A204.1 (cell line): Measurements from ENCODE around the gene GPC6.
A peak's percentile ranks its signal among the peaks of the same experiment; 100 is the strongest.

Experiments used
- FAIRE-seq: peaks from 2 replicates; lab custom pipeline; 2012; peaks lifted over from hg19 to GRCh38; lab: Jason Lieb, UNC

Gene GPC6

DNA sequence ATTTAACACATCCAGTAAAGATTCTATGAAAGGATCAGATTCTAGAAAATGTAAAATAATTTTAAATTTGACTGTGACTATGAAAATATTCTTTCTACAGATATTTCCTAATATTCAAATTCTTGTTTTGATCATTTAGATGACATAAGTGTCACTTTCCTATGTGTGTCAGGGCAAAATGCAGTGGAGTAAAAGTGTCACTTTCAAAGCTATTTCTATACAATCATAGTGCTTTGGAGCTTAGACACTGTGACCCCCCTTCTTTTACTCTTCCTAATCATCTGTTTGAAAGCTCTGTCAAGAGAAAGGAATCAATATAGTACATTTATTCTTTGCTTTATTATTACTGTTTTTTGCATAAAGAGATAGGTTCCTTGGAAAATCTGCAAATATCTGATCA, 760.9 kb downstream of the GPC6 start:
- FAIRE-seq = peak; percentile 30

DNA sequence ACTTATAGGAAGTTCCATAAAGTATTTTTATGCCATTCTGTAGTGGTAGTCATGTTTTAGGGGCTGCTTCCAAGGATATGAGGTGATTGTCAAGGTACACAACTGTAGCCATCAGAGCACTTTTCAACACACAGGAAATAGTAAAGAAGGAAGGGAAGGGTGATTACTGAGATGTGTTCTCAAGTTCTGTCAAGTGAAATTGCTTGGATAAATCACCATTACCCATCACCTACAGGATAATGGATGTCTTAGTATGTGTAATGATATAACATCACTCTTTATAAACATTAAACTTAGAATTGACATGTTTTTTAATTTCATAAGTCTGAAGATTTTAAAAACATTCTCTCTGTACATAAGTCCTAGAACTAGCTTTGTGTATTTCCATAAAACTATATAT, 765.0 kb downstream of the GPC6 start:
- FAIRE-seq = no peak

DNA sequence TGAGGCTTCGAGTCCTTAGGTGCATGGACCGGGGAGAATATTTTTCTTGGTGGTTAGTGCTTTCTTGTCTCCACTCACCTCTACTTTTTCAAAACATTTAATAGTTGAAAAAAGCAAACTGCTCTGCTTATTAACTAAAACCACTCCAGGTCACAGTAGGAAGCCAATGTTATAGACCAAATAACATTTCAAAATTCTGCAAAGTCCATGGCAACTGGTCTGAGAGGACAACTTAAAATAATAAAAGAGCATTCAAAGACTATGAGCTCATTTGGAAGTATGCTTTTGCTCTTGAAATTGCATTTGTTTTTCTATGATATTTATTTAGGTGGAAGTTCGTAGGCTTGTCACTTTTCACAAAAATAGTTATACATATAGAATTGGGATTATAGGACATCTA, 769.9 kb downstream of the GPC6 start:
- no peak for FAIRE-seq

DNA sequence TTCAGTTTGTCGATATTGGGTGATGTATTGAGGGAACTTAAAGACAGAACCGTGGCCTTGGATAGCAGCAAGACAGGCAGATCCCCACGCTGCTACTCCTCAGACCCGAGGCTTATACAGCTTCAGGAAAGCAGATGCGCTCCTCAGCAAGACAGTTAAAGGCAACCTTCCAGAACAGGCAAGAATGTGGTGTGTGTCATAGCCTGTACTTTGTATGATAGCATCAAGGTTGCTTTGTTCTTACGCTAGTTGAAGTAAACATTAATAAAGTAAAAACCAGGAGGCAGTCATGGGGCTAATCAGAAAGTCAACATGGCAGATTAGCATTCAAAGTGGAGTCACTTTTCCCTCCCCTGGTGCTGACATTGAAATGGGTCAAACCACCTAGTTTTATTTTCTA, 779.7 kb downstream of the GPC6 start:
- FAIRE-seq = no peak

DNA sequence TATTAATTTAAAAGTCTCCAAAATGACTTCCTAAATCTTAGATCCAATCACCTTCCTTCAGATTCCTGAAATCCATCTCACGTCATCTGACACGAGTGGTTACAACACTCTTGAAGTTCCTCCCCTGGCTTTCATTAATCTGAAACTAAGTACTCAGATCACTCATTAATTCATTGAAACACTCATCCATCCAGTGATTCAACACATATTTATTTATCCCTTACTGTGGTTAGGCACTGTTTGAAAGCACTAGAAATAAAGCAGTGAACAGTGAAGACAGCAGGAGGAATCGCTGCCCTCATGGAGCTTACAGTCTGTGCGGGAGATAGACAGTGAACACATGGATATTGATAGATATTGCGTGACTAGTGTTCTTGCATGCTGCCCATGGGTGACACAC, 780.5 kb downstream of the GPC6 start:
- no peak for FAIRE-seq

DNA sequence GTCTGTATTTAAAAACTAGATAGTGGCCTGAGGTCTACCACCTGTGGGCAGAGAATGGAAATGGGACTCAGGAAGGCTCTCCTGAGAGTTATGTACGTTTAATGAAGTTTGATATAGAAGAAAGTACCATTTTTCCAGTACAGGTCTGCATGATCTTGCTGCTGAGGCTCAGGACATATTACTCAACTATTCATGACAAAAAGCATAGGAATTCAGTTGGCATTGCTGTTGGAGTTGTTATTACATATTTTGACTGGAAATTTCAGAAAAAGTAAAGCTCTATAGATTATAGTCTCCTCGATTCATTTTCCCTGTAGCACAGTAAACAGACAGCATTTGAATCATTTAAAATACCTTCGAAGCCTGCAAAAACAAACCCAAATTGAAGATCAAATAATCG, 783.1 kb downstream of the GPC6 start:
- FAIRE-seq = no peak

DNA sequence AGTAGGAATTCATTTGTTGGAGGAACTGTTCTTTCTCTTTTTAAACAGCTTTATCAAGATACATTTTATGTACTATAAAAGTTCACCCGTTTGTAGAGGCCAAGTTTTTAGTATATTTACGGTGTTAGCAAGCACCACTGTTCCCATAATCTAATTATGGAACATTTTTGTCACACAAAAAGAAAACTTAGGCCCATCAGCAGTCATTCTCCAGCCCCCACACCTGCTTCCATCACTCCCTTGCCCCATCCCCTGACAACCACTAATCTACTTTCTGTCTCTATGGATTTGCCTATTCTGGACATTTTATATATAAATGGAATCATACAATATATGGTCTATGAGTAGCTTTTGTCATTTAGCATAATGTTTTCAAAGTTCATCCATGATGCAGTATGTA, 787.9 kb downstream of the GPC6 start:
- FAIRE-seq = no peak

DNA sequence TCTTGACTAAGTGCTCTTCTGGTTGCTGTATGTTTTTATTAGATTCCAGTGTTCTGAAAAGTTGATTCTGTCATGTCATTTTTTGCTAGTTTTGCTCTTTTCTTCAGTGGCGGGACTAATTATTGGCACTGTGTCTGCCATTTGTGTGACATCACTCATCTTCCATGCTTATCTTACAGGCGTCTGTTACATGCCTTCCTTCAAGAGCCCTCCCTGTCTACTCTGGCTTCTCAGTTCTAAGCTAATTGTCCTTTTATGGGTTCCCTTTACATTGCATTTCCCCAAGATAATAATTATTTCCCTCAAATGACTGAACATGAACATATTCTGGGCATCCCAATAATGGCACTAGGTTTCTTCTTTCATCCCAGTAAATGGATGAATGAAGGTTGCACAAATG, 793.8 kb downstream of the GPC6 start:
- FAIRE-seq = no peak

DNA sequence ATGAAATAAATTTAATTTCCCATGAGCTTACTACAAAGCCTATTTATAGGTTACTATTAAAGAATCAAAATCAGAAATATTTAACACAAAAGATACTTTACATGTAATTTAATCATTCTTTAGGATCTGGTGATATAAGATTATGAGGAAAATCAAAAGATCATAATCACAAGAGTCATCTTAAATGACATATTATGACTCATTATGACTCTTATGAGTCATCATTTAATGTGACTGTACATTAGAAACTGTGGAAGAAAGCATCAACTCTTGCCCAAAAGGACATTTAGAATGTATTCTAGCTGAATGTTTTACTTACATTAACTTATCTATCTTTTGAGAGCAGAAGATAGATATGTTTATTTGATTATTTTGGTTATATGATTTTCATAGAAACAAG, 794.2 kb downstream of the GPC6 start:
- peak; percentile 6 for FAIRE-seq

DNA sequence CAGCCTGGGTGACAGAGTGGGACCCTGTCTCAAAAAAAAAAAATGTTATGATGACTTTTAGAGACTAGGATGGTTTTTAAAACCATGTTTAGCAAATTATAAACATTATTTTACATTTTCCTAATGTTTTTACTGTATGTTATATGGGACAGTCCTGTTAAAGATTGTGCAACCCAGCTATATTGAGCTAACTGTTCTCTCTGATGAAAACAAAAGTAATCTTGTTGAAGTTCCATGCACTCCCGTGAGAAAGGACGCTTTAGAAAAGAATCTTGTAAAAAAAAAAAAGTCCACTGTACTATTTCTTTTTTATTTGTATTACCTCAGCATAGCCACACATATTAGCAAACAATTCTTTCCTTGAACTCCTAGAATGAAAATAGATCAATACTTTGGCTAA, 801.6 kb downstream of the GPC6 start:
- no peak for FAIRE-seq

DNA sequence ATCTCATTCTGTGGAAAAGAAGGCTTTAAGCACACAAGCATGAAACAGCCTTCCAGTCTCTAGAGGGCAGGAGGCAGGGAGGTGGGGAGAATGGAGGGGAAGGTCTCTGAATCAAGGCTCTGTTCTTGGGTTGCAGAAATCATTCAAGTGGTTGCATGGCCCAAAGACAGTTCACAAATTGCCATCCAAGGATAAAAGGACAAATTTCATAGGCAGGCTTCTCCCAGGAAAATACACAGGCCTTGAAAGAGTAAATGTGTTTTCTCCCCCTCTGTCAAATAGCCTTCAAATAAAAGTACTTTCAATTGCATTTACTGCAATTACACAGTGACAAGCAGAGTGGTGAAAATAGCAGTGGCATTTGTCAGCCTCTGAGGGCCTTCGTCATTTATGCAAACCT, 802.0 kb downstream of the GPC6 start:
- no peak for FAIRE-seq

DNA sequence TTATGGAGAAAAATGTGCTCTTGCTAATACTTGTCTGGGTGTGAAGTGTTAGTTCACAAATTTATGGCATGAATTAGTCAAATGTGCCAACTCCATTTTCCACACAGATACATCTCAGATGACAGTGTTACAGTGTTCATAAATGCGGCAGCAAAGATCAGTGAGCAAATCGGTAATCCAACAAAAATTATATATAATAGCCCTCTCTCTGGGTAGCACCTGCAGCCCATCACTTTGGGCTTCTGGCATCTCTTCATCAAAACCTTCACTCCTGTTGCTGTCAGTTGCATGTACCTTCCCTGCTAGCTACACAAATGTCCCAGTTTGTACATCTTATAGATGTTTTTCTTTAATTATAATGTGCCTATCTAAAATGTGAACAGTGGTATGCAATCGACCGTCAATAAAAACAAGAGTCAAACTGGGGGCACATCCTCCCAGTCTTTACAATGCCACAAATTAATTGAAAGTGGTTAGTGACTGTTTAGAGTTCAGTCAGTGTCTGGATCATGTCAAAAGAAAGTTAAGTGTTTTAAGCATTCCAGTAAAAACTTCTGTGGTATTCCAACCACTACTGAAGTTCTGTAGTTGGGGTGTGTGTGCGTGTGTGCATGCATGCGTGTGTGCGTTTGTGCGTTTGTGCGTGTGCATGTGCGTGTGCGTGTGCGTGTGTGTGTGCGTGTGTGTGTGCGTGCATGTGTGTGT, 804.0 kb downstream of the GPC6 start:
- no peak for FAIRE-seq

DNA sequence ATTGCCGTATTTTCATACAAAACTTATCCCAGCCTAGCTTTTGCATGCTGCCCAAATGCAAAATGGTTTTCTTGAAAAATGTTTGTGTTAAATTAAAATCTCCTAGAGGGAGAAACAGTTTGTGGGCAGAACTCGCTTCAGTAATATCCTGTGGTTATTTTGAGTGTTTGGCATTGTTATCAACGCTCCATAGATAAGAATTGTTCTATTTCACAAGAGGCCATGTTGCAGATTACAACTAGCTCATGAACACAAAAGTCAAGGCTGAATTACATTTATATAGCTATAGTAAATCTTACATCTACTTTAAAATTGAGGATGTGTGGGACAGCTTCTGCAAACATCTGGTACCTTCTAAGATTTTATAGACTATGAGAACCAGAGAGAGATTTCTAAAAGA, 805.0 kb downstream of the GPC6 start:
- FAIRE-seq = no peak

DNA sequence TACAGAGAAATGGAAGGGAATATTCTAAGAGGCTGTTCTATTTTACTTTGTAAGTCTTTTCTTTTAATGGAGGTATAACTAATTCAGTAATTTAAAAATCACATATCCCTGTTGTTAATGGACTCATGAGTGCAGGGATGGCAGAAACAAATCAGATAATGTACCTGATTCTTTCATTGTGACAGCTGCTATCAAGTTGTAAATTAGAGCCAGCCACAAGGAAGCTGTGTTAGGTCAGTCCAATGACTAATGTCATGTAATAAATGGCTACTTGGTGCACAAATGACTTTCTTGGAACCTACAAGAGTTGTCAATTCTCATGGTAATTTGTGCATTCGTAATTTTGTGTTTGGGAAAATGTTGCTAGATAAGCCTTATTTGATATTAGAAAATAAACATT, 806.5 kb downstream of the GPC6 start:
- no peak for FAIRE-seq

DNA sequence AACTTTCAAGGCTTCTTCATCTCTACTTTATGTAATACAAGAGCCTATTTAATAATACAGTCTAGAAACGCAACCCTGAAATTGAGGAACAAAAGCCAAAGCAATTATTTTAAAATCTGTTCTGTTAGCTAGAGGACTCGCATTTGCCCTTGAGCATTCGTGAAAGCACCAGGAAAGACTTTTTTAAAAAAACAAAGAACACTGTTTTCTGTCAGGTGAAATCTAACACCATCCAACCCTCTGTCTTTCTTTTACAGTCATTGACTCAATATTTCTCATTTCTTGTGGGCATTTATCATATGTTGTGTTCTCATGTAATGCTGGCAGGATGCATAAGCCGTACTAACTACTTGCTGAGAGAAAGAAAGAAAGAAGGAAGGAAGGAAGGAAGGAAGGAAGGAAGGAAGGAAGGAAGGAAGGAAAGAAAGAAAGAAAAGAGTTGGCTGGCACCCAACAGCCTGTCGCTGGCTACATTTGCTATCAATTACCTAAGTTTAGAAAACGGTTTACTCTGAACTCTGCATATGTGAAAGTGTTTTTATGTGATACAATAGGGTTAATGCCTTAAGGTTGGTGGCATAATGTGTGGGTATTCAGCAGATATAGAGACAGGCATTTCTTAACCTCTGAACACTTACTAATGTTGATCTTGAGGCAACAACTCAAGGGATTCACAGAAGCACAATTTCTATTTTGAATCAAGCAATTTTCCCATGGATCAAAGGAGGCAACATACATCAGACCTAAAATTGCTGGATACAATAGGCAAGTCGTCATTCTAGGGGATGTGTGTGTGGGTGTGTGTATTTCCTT, 807.4 kb downstream of the GPC6 start:
- no peak for FAIRE-seq

DNA sequence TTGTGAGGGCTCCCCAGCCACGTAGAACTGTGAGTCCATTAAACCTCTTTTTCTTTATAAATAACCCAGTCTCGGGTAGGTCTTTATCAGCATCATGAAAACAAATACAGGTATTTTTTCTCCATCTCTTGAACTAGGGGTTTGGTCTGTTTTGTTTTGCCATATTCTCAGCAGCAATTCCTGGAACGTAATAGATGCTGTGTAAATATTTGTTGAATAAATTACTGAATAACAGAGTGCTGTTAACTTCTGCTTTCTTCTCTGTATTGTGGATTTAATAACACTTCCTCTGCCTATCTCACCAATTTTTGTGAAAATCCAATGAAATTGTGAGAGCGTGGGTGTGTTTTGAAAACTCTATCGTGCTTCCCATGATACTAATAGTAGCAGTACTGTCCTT, 823.4 kb downstream of the GPC6 start:
- FAIRE-seq = no peak

DNA sequence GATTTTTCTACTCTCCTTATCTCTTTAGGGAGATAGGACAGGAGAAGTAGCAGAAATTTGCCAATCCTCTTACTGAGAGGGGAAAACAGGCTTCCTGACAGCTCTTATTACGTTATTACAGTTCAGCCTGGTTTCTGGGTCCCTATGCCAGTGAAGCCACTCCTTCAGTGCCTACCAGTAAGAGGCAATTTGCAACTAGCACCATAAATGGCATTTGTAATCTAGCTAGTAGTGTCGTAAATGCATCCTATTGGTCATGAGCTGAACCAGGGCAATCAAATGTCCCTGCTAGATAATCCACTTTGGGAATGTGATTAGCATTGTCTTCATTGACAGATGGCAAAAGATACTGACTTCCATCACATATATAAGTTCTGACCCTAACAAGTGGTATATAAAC, 824.1 kb downstream of the GPC6 start:
- no peak for FAIRE-seq

DNA sequence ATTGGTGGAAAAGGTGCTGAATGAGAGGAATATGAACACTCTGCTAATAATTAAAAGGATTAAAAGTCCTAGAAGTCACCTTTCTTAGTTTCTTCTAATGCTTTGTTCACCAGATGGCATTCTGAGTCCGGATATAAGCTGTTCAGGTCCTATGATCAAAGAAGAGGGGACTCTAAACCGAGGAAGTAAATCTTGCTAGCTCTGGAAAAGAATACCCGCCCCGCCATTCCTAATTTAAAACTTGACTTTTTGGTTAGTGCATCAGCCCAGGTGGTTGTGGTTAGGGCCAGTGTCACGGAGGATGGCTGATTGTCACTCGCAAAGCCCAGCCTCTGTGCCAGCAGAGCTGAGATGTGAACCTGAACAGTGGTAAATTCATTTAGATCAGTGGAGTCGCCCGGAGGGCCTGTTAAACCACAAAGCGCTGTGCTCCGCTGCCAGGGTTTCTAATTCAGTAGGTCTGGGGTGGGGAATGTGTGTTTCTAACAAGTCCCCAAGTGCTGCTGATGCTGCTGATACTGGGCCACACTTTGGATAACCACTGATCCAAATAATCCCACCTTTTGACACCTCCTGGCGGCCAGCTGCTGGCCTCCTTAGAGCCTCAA, 827.5 kb downstream of the GPC6 start:
- FAIRE-seq = no peak

DNA sequence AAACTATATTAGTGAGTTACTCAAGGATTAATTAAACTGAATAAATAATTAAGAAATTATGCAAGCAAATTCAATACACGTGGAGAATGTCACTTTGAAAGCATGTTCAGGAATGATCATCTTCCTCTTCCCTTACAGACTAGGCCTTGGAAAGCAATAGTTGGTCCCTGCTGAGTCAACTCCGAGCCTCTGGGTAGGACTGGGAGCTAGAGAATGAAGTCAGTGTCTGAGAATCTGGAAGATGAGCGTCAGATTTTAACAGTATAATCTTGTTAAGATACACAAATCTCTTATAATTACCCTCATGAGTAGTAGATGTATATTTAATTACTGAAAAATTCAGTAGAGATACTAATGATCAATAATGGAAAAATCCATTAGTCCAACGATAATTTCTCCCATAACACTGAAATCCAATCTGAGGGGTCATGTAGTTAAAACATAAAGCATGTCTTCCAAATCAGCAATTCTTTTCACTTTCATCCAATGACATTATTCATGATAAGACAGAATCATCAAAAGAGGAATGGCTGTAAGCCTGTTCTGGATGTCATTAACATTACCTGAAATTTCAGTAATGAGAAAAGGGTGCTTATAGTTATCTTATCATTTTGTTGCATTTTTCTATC, 829.9 kb downstream of the GPC6 start:
- FAIRE-seq = no peak

DNA sequence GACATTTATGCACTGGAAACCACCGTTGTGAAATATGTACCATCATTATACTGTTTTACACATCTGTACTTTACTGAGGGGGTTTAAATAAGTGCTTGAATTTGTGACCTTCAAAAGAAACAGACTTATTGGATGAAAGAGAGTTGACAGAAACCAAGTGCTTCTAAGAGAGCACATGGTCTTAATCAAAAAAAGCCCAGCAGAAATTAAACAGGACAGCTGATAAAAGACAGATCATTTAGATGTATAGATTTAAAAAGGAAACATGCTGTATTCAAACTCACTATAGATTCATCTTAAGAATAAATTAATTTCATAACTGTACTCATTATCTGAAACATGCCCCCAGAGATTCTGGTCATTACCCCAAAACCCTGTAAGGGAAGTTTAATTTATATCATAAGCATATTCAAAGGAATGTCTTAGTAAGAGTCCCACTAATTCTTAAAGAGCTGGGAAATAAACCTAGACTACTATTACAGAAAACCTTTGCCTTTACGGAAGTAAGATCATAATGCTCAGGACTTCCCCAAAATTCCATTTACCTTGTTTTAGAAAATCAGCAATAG, 831.1 kb downstream of the GPC6 start:
- FAIRE-seq = no peak

DNA sequence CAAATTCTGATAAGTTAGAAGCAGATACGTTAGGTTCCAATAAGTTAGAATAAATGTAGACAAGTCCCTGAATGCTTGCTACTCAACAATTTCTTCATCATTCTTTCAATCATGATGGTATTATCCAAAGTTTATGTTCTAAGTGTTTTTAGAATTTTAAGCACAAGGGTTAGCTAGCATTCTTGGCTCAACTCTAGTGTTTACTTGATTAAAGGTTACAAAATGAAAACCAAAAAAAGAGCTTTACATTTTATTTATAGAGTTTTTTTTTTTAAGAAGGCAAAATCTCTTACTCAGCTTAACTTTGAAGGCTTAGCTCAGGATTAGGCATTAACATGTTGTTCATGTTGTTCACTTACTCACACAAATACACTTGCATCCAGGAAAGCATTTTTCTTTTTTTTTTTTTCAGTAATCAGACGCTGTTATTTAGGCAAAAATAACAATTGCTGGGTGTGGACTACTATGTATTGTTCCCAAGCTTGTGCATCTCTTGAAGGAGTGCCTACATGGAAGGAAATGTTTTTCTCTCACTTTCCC, 832.3 kb downstream of the GPC6 start:
- no peak for FAIRE-seq

DNA sequence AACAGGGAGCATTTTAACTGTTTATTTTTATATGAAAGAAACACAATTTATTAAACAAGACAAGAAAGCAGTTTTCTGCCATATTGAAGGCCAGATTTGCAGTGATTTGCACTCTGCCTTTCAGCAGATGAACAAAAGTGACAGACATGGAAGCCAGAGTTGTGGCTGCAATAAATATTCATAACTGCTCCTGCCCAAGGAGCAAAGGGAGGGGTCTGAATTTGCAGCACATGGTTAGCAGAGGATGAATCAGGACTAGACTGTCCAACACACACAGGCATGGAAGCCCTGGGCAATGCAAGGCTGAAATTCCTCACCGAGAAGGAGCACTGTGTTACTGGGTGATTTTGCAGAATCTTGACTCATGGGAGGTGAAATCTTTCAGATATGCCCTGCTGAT, 834.7 kb downstream of the GPC6 start:
- FAIRE-seq = no peak

DNA sequence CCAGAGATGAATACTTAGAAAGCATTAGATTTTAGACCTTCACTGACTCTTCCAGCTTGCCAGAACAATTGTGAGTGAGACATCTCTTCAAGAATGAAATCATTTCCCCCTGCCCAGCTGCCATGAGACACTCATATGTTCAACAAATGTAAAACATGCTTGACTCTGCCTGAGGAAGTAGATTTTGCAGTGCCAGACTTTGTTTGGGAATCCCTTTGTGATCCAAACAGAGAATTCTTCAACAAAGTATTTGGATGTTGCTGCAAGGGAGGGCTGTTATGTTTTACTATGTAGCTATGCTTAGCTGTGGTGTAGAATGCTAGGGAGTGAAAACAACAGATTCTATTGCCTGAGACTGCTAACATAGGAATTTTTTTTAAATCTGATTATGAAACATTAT, 836.5 kb downstream of the GPC6 start:
- no peak for FAIRE-seq
